COR-L47 (cell line): ENCODE results near the gene LAMA3.

Source experiments
- DNase-seq: peaks from one replicate; lab custom pipeline; 2025; lab: John Stamatoyannopoulos, UW

The LAMA3 gene, protein sequence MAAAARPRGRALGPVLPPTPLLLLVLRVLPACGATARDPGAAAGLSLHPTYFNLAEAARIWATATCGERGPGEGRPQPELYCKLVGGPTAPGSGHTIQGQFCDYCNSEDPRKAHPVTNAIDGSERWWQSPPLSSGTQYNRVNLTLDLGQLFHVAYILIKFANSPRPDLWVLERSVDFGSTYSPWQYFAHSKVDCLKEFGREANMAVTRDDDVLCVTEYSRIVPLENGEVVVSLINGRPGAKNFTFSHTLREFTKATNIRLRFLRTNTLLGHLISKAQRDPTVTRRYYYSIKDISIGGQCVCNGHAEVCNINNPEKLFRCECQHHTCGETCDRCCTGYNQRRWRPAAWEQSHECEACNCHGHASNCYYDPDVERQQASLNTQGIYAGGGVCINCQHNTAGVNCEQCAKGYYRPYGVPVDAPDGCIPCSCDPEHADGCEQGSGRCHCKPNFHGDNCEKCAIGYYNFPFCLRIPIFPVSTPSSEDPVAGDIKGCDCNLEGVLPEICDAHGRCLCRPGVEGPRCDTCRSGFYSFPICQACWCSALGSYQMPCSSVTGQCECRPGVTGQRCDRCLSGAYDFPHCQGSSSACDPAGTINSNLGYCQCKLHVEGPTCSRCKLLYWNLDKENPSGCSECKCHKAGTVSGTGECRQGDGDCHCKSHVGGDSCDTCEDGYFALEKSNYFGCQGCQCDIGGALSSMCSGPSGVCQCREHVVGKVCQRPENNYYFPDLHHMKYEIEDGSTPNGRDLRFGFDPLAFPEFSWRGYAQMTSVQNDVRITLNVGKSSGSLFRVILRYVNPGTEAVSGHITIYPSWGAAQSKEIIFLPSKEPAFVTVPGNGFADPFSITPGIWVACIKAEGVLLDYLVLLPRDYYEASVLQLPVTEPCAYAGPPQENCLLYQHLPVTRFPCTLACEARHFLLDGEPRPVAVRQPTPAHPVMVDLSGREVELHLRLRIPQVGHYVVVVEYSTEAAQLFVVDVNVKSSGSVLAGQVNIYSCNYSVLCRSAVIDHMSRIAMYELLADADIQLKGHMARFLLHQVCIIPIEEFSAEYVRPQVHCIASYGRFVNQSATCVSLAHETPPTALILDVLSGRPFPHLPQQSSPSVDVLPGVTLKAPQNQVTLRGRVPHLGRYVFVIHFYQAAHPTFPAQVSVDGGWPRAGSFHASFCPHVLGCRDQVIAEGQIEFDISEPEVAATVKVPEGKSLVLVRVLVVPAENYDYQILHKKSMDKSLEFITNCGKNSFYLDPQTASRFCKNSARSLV (N-terminal part only)

DNA sequence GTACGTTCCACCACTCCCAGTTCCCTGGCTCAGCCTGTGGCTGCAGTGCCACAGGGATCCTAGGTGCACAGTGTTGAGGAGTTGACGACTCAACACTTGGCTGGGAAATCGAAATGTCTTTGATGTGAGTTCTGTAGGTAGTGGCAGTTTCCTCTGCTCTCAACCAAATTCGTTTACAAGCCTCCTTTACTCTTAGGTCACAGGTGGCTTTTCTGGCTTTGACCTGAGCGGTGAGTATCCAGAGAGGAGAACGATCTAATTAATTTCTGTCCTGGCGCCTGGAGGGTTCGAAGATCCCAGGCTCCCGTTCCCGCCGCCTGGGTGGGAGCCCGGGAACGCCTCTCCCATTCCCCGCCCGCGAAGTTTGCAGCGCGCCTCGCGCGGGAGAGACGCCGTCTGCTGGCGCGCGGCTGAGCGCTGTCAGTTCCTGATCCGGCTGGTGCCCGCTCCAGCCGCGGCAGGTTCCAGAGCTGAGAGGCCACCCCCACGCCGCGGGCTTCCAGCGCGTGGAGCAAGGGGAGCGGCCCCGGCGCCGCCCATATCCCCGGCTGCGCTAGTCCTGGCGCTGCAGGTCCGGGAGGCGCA, at the start of gene LAMA3:
Gene LAMA3 (plus strand): TSS at position 423 of the 585 bp plus-strand sequence. CDS start 231 bp downstream, outside the sequence.
- peak; percentile 81 for DNase-seq

DNA sequence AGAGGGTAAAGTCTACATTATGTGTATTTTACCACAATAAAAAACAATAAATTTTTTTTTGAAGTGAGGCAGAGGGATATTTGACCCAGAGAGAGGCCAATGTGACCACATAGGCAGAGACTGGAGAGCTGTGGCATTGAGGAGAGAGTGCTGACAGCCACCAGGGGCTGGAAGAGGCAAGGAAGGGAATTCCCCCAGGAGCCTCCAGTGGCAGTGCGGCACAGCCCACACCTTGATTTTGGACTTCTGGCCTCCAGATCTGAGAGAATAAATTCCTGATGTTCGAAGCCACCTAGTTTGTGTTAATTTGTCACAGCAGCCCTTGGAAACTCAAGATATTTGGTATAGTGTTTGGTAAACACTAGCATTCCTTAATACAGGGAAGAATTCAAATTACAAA, 49.2 kb upstream of the LAMA3 start:
- no peak for DNase-seq

DNA sequence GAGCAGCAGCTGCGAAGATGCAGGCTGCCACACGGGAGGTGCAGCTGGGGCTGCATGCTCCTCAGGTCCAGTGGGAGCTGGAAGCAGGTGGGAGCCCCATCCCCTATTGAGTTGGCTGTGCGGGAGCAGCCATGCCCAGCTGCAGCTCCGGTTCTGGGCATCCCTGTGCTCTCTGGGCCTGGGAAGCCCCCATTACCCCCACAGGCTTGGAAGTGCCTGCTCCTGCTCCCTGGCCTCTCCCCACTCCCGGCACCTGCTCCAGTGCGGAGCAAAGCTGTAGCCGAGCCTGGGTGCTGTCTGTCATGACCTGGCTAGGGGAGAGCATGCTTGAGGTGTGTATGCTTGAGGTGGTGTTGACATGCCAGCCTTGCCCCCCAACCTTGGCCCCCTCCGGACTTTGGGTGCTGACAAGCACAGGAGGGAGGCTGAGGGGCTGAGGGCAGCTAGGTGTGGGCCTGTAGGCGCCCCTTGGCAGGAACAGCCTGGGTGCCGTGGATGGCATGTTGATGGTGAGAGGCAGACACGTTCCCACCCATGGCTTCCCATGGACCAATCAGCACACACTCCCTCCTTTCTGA, 48.0 kb upstream of the LAMA3 start:
- DNase-seq = no peak

DNA sequence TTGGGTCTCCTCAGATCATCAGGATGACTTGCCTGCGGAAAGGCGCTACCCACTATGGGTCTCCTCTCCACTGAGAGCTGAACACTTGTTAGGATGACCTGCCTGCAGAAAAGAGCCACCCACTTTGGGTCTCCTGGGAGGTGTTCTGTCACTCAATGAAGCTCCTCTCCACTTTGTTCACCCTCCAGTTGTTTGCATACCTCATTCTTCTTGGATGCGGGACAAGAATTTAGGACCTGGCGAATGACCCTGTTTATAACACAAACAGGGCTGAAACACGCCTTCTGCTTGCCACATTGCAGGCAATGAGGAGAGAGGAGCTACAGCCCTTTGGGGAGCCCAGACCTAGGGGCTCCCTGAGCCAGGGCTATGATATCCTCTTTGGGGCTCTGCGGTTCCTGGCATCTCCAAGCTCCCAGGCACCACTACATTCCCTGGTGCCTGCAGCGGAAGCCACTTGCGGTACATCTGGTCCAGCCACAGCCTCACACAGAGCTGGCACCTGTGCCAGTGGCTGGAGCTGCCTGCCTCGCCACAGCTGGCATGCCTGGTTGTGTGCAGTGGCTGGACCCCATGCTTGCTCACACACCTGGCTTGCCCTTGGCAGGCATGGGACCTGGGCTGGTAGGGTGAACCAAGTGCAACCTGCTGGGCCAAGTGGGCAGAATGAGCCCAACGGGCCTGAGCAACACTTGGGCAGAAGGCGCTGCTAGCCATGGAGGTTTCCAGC, 47.2 kb upstream of the LAMA3 start:
- DNase-seq = no peak

DNA sequence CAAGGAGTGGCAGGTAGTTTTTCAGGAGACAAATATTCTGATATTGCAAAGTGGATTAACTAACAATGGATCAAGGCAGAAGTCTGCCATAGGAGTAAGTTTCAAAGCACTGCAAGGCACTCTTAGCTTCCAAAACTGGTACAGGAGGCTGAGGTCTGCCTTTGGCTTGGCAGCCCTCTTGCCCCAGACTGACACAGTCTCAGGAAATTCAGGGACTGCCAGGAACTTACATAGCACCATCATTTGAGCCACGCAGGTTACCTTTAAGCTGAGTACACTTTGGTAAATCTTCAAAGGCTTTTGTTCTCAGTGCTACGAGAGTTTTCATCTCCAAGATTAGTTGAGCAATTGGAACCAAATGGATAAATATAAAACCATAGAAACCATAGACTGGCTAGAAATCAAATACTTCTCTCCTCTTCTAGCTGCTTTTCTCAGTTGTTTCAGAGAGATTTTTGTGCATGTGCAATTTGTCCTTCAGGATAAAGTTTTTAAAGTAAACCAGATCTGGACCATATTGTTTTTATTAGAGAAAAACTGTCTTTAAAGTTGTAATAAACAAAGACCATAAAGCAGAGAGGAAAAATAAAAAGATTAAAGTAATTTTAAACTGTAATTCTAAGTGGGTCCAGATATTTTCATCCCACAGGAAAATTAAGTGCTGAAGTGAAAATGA, 45.3 kb upstream of the LAMA3 start:
- no peak for DNase-seq

DNA sequence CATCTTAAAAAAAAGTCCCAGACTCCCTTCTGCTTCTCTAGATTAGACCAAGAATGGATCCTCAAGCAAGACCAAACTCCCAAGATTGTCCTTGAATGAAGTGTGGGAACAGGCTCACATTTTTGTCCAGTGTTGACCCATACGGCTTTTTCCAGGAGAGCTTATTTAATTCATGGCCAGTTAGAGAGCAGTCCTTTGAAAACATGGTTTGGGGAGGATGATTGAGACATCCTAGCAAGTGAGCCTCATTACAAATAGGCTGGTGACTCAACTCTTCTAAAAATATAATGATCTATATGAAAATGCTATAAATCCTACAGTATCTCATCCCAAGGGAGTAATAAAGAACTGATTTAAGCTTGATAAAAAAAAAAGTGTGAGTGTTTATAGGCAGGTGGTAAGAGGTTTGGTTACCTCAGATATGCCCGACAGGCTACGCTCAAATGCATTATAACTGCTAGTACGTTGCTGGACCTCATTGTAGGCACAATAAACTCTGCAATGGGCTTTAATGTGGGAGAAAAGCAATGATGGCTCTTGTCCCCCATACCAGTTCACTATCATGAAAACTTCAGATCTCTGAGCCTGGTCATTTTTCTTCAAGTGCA, 43.6 kb upstream of the LAMA3 start:
- no peak for DNase-seq

DNA sequence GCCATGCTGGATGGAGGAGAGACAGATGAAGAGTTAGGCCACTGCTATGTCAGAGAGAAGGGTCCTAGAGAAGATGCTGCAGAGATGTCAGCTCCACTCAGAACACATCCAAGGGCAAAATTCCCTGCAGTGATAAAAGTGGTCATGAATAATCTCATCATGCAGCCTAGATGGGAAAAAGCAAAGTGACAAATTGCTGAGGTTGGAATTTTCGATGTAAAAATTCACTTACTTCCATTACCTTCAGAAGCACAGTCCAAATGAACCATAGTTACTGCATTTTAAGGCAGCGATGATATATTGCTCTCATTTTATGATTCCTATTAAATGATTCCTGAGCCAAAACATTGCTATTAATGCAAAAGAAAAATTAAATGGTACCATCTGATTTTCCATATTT, 43.0 kb upstream of the LAMA3 start:
- DNase-seq = no peak

DNA sequence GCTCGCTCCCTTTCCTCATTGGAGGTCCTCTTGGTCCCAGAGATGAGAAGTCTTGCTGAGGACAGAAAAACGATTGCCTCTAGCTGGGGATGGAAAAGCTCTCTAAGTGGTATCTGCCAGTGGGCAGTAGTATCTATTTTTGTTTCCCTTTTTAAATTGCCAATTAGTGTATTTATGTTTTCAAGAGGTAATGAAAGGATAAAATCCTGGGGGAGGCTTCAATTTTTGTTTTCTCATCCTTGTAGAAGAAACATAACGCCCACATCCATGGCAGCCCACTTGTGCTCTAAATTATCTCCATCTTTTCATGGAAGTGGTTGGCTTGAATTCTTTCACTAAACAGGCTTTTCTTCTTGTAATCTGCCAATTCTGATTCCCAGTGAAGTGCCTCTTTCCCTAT, 40.8 kb upstream of the LAMA3 start:
- DNase-seq = no peak

DNA sequence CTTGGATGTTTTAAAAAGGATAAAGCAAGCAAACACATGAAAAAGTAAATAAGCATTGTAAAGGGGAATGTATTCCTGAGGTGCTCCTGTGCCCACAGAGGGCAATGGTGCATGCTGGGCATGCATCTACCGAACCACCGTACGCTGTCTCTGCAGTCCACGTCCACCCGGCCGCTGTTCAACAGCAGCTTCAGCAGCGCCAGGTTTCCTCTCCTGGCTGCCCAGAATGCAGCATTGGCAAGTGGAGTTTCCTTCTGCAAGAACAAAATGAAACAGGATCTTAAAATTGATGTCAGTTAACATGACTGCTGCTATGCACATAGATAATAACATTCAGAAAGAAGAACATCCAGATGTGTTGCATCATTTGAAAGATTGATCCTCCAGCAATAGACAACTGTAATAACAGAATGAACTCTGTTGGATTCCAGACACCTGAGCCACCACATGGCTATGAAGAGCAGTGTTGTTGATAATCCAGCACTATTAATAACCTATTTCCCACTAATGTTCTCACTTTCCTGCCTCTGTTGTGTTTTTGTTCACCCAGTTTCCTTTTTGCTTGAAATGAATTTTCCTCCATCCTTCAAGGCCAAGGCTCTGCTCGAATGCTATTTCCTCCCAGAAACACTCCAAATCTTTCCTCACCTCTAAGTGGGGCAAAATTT, 40.2 kb upstream of the LAMA3 start:
- DNase-seq = no peak

DNA sequence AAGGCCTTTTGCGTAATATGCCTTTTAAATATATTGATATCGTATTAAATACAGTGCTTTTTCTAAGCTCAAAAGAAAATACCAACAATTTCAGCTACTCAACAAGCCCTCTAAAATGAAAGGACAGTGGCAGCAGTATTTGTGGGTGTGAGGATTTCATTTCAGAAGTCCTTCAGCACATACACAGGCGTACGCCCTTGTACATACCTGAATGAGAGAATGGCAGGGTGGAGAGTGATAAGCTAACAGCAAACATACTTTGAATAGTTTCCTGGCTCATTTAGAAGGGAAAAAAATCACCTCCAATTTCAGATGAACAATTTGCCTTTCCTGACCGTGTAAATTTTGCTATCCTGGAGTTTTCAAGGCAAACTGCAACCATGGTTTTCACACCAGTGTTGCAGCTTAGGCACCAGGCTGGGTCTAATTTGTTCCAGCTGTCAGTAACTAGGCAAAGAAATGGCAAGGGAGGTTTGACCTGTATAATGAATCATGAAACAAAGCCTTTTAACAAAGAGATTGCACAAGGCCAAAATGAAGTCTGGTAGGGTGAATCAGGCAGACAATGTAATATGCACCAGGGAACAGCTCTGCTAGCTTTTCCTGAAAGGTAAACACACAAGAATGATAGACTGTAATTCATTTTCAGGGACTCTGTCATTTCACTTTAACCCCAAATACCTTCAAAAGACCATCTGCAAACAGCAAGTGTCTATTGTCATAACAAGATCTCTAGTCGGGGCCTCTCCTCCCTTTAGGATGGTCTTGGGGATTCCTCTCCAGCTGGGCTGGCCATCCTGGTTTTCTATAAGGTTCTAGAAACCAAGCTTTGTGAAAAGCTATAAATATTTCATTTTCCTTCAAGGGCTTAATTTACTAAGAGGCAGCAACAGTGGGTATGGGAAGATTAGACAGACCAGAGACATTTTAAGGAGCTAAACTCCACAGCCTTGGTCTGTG, 38.0 kb upstream of the LAMA3 start:
- peak; percentile 72 for DNase-seq

DNA sequence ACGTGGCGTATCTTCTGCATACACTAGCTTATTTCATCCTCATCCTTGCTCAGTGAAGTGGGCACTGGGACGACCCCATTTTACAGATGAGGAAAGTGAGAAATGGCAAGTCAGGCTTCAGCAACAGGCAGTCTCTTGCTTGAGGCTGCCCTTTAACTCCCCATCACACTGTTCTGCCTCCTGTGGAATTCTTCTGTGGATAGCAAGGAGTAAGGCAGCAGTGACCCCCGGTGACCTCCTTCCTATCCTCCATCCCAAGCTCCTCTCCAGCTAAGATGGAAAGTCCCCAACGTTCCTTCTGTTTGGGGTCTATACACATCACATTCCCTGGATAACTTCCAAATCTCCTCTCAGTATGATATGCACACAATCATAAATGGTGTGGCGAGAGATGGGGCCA, 37.0 kb upstream of the LAMA3 start:
- no peak for DNase-seq

DNA sequence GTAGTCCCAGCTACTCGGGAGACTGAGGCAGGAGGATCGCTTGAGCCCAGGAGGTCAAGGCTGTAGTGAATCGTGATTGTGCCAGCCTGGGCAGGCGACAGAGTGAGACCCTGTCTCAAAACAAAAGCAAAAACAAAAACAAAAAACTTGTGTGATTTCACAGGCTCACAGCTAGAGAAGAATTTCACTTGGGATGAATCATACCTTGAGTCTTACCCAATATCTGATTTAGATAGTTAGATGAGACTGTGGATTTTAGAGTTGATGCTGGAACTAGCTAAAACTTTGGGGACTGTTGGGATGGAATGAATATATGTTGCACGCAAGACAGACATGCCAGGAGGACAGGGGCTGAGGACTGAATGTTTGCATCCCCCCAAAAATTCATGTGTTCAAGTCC, 31.0 kb upstream of the LAMA3 start:
- no peak for DNase-seq

DNA sequence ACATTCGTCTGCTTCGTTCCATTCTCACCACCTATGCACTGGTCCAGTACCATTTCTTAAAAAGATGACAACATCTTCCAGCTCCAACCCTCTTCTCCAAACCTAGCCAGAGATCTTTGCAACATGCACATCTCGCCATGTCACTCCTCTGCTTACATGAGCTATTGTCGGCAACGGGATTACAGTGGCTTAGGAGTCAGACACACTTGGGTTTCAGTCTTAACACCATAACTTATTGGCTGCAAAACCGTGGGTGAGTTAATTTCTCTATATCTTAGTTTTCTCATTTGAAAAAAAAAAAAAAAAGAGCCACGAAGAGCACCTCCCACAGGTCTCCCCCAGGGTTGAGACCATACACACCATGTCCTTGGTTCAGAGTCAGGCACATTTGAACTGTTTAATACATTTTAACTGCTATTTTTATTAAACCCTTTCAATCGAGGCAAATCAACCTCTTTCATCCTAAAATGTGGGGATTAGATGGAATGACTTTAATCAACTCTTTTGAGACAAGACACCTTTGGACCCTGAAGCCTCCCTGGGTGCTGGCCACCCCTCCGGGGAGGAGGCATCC, 27.4 kb upstream of the LAMA3 start:
- DNase-seq = no peak

DNA sequence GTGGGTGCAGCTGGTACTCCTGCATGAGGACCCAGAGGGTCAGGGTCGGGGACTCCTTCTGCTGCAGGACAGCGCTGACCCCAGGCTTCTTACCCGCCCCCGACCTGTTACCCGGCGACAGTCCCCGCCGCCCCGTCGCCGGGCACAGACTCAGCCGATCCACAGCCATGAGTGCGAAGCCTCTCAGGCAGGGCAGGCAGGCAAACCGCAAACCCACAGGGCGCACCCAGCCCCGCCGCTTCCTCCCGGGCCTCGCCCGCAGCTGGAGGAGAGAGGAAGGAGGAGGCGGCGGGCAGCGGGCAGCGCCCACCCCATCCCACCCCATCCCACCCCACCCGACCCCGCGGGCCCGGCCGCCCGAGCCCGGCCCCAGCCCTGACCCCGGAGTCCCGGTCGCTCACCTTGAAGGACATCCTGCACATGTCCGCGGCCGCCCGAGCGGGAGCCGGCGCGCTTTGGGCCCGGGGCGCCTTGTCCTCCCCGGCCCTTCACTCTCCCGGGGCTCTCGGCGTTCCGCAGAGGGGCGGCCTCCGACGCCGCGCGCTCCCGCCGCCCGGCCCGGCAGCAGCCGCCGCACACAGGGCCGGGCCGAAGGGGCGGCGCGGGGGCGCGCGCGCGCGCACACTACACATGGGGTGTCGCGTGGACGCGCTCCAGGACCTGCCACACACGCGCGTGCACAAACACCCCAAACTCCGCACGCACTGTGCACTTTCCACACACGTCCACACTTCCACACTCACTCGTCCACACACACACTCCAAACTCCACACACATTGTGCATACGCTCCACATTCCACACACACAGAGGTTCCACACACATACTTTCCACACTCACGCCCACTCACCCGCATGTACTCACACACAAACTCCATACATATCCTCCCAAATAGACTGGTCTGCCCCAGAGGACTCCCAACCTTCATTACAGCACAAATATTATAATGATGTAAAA, 26.7 kb upstream of the LAMA3 start, which contains the start of gene ANKRD29:
Gene ANKRD29 (minus strand): TSS at position 603 of the 955 bp plus-strand sequence. CDS start 181 bp downstream, at position 422.
- peak; percentile 45 for DNase-seq

DNA sequence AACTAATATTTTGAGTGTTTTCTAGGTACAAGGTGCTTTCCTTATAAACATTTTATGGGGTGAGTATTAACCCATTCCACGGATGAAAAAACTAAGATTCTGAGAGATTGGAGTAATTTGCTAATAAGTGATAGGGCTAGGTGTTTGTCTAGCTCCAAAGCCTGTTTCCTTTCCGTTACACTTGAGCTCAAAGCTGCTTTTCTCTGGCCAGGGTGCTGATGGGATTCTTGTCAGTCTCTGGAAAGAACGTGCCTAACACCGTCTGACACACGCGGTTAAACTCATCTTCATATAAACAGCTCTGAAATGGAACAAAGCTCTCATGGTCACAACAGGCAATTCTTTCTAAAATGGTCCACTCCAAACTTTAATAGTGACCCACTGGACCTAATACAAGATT, 24.6 kb upstream of the LAMA3 start:
- no peak for DNase-seq

DNA sequence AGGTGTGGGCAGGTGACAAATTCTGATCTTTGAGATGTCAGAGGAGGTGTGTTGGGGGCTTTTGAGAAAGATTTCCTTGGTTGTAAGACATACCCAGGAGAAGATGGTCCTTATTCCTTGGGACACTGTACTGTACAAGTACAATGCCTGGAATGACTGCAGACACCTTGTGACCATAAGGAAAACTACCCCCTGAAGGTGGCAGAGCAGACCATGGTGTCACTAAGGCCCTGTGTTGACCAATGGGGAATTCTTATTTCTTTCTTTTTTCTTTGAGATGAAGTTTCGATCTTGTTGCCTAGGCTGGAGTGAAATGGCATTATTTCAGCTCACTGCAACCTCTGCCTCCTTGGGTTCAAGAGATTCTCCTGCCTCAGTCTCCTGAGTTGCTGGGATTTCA, 22.1 kb upstream of the LAMA3 start:
- no peak for DNase-seq
